GM13977 (cell line): ENCODE measurements around the gene HMGB2.

ENCODE experiments used
- DNase-seq: peaks from one replicate; pipeline ENCODE4 v3.0.0; 2012; ENCODE audit warnings: low spot score
- in situ Hi-C: fragments of 300-500 bp; cut with MboI; formaldehyde crosslinking; loops from one replicate; pipeline ENCODE4 v1.12.0; 2022; ENCODE audit warnings: low sequenced_read_pairs, low pct_unique_long_range_greater_than_20kb, mixed read lengths, inconsistent platforms; ENCODE audit not compliant: unreplicated experiment
- TF ChIP-seq, protein P1 (sequence below): IDR thresholded peaks from 2 replicates; pipeline ENCODE4 v1.5.1; 2012; ENCODE audit warnings: mild to moderate bottlenecking, control low read depth; ENCODE audit not compliant: insufficient read depth; ENCODE audit errors: extremely low read depth, missing control alignments

The HMGB2 gene

DNA sequence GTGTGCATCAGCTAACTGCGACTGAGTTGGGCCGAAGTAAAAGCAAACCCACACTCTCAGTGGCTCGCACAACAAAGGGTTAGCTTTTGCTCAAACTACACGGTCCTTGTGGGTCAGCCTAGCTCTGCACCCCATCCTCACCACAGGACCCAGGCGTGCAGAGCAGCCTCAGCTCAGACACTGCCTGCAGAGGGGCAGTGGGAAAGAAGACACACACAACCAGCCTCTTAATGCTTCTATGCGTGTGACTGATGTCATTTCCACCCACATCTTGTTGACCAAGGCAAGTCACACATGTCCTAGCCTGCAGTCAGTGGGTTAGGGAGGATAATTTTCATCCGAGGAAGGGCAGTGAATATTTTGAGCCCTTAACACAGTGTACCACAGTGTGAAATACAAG lies 40.5 kb downstream of the HMGB2 start:
- no peak for DNase-seq
- in situ Hi-C loops, result no loop called here
- TF ChIP-seq, protein P1, sequence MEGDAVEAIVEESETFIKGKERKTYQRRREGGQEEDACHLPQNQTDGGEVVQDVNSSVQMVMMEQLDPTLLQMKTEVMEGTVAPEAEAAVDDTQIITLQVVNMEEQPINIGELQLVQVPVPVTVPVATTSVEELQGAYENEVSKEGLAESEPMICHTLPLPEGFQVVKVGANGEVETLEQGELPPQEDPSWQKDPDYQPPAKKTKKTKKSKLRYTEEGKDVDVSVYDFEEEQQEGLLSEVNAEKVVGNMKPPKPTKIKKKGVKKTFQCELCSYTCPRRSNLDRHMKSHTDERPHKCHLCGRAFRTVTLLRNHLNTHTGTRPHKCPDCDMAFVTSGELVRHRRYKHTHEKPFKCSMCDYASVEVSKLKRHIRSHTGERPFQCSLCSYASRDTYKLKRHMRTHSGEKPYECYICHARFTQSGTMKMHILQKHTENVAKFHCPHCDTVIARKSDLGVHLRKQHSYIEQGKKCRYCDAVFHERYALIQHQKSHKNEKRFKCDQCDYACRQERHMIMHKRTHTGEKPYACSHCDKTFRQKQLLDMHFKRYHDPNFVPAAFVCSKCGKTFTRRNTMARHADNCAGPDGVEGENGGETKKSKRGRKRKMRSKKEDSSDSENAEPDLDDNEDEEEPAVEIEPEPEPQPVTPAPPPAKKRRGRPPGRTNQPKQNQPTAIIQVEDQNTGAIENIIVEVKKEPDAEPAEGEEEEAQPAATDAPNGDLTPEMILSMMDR, result no peak

DNA sequence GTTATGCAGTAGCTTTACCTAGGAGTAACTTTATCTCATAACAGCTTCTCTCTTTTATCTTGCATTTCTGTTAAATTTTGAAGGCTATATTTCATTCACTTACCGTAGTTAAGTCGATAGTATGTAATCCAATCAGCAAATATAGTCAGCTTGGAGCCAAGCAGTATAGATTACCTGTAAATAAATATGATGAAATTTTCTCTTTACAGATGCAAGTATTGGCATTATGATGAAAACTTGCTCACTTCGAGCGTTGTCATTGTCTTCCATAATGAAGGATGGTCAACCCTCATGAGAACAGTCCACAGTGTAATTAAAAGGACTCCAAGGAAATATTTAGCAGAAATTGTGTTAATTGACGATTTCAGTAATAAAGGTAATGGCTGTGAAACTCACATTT lies 42.3 kb downstream of the HMGB2 start:
- in situ Hi-C loops, result no loop called here
- TF ChIP-seq, protein P1, result no peak
- no peak for DNase-seq

DNA sequence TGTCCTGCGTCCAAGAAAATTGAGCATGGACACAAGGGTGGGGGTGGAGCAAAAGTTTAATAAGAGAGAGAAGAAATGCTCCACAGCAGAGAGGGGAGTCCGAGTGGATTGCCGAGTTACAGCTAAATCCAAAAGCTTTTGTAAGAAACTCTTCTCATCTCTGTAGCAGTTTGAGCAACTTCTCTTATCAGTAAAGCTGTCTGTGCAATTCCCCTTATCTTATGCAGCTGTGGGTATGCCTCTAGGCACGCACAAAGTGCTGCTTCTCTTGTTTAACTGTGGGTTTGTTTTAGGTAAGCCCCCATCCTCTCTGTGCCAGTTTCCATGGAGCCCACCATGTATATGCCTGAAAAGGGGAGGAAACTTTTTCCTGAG lies 44.8 kb downstream of the HMGB2 start:
- in situ Hi-C loops, result no loop called here
- TF ChIP-seq, protein P1, result no peak
- no peak for DNase-seq

DNA sequence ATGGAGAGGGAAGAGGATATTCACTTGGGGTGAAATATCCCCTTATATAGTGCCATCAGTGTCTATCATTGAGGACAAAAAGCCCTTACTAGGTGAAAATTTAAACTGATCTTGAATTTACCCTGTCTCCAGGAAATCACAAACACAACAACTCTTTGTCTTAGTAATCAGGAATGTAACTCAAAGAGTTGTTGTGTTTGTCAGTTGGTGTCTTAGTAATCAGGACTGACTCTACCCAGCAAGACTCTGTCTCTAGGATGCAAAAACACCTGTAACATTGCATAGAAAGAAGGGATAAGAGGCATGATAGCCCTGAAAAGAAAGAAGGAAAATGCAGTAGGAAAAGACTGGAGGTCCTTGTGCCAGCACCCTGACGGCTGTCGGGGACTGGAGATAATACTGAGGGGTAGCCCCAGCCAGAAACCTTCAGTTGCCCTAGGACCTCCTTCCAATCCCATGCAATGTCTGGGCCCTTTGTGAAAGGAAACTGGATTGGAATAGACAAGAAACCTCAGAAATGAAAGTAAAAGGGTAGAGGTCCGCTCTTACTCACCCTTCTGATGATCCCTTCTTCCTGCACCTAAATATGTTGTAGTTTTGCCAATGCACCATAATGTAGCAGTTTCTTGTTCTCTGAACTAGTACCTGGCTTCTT lies 45.3 kb downstream of the HMGB2 start:
- in situ Hi-C loops, result no loop called here
- TF ChIP-seq, protein P1, result no peak

DNA sequence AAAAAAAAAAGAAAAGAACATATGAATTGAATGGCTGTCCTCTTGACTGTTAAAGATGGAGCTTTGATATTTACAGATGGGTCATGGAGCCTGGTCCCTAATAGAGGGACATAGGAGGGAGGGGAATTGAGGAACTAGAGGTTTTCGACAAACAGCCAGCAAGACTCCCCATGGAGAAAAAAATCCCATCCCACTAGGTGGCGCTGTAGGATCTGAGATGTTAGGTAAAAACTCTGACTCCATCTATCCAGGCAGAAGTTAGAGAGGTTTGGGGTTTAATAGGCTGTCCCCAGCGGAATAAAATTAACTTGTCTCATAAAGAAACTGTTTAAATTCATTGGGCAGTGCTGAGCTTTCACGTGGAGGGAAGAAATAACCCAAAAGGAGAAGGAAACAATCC lies 45.9 kb downstream of the HMGB2 start:
- in situ Hi-C loops, result no loop called here
- TF ChIP-seq, protein P1, result peak; percentile 57
- peak; percentile 20 for DNase-seq

More for the DNA sequence above, 45.3 kb downstream of the HMGB2 start:
- no peak for DNase-seq

DNA sequence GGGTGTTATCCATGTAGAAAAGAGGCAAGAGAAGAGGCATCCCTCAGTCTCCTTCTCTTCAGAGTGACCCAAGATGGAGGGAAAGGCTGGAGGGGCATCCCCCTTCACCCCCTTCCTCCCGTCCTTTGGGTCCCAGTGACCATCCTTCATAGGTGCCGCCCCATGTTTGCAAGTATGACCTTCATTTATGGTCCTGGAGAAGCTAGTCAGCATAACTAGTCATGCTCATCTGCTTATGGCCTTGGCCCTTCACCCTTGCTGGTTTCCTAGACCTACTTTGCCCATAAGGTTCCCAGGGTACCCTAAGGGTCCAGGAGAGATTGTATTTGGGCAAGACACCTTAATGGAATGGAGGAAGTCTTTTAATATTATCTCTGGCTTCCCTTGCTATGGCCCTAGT lies 46.7 kb downstream of the HMGB2 start:
- DNase-seq, result no peak
- TF ChIP-seq, protein P1, result no peak
- in situ Hi-C loops, result no loop called here
